HCT116 (cell line): ENCODE data around the gene ADAMTS9. TPM values are rescaled to one million over a fixed set of nuclear protein-coding genes. Genes with fewer than 3 reads are reported as not detected.

Experiments
- ATAC-seq: fragments of 200-7000 bp; cut with Tn5 transposase; 2 replicates; pipeline ENCODE4 v1.9.1; 2020; ENCODE audit warnings: mild to moderate bottlenecking, moderate library complexity
- BruUV-seq: library from RNA; stranded (reverse); fragments of 400-500 nt; replicated peaks from 2 replicates; lab custom pipeline; 2021; lab: Mats Ljungman, UMichigan
- CTCF ChIA-PET: fragments of 300-600 bp; sonication (Branson Sonifier 250); formaldehyde crosslinking; loops from one replicate; lab custom pipeline; 2021; ENCODE audit warnings: antibody characterized with exemption; lab: Charles Lee
- POLR2A ChIA-PET: fragments of 300-600, 350-600 bp; sonication (Branson Sonifier 250); formaldehyde crosslinking; loops from one replicate; lab custom pipeline; 2021; ENCODE audit warnings: antibody characterized with exemption; lab: Charles Lee
- RAD21 ChIA-PET, 2 experiments: fragments of 300-600 bp; sonication (Branson Sonifier 250); formaldehyde crosslinking; loops; one replicate each; lab custom pipeline; 2023; ENCODE audit warnings: low total read pairs in 2 of 2; ENCODE audit not compliant: uncharacterized antibody in 2 of 2, unreplicated experiment in 2 of 2, low non-redundant PET in 1 of 2; lab: Charles Lee
- DNase-seq: peaks from one replicate; pipeline ENCODE4 v3.0.0-alpha.2; 2010; ENCODE audit warnings: low read depth, low spot score
- H2AFZ ChIP-seq: fragments of 200-600 bp; shearing (Covaris generic), sonication (generic); 2 replicates; pipeline ENCODE4 v1.6.1; 2017; ENCODE audit warnings: low read depth, mixed run types, mixed read lengths, antibody characterized with exemption, low read length; ENCODE audit not compliant: poor library complexity, severe bottlenecking
- H3K27ac ChIP-seq: 2 replicates; pipeline ENCODE4 v1.5.1; 2012; ENCODE audit warnings: low read depth, low read length
- H3K27me3 ChIP-seq: fragments of 200-600 bp; sonication (generic); 2 replicates; pipeline ENCODE4 v1.6.1; 2016; ENCODE audit warnings: mixed run types, low read length, mixed read lengths; ENCODE audit not compliant: insufficient read depth
- H3K36me3 ChIP-seq, 2 experiments: fragments of 200-500 bp in 1 of 2; fragments of 200-600 bp in 1 of 2; sonication (Bioruptor generic) in 1 of 2; sonication (generic) in 1 of 2; 2 replicates each; pipeline versions ENCODE4 v1.5.1 to v1.6.1; 2014 to 2016; ENCODE audit warnings: low read length in 2 of 2, inconsistent platforms in 1 of 2, mixed read lengths in 1 of 2, mixed run types in 1 of 2; ENCODE audit not compliant: insufficient read depth in 2 of 2, control insufficient read depth in 1 of 2
- H3K4me1 ChIP-seq, 2 experiments: fragments of 200-600 bp in 1 of 2; sonication (generic) in 1 of 2; 2 replicates each; pipeline versions ENCODE4 v1.5.1 to v1.6.1; 2012 to 2017; ENCODE audit warnings: low read length in 2 of 2, inconsistent platforms in 1 of 2, mild to moderate bottlenecking in 1 of 2, mixed read lengths in 1 of 2, mixed run types in 1 of 2, moderate library complexity in 1 of 2; ENCODE audit not compliant: insufficient read depth in 2 of 2, control insufficient read depth in 1 of 2
- H3K4me2 ChIP-seq: fragments of 200-600 bp; sonication (generic); 2 replicates; pipeline ENCODE4 v1.6.1; 2017; ENCODE audit warnings: mixed run types, low read length, mixed read lengths
- H3K4me3 ChIP-seq, 2 experiments: fragments of 200-600 bp in 1 of 2; sonication (generic) in 1 of 2; replicated peaks in 1 of 2; 2 replicates each; pipeline ENCODE4 v1.5.1; 2011 to 2016; ENCODE audit warnings: low read length in 2 of 2, control low read depth in 1 of 2, low read depth in 1 of 2, mild to moderate bottlenecking in 1 of 2, mixed read lengths in 1 of 2, mixed run types in 1 of 2
- H3K79me2 ChIP-seq: fragments of 200-600 bp; sonication (generic); 2 replicates; pipeline ENCODE4 v1.6.1; 2017; ENCODE audit warnings: mild to moderate bottlenecking, mixed run types, low read length, moderate library complexity, mixed read lengths; ENCODE audit not compliant: insufficient read depth
- H3K9ac ChIP-seq: fragments of 200-600 bp; sonication (generic); 2 replicates; pipeline ENCODE4 v1.6.1; 2016; ENCODE audit warnings: low read length, mixed read lengths
- H3K9me2 ChIP-seq: fragments of 200-600 bp; sonication (generic), shearing (Covaris generic); 2 replicates; pipeline ENCODE4 v1.6.1; 2017; ENCODE audit warnings: mixed run types, mild to moderate bottlenecking, moderate library complexity; ENCODE audit not compliant: insufficient read depth
- H3K9me3 ChIP-seq, 2 experiments: fragments of 200-500 bp in 1 of 2; fragments of 200-600 bp in 1 of 2; sonication (Bioruptor generic) in 1 of 2; sonication (generic) in 1 of 2; 2 replicates each; pipeline ENCODE4 v1.6.1; 2014 to 2017; ENCODE audit warnings: low read length in 2 of 2, mixed read lengths in 2 of 2, inconsistent platforms in 1 of 2, low read depth in 1 of 2, mild to moderate bottlenecking in 1 of 2, mixed run types in 1 of 2, moderate library complexity in 1 of 2; ENCODE audit not compliant: control insufficient read depth in 1 of 2, insufficient read depth in 1 of 2
- H4K20me1 ChIP-seq: fragments of 200-600 bp; sonication (generic), shearing (Covaris generic); 2 replicates; pipeline ENCODE4 v1.6.1; 2017; ENCODE audit warnings: mixed run types, mild to moderate bottlenecking, moderate library complexity; ENCODE audit not compliant: insufficient read depth
- CEBPB ChIP-seq: IDR thresholded peaks from 2 replicates; pipeline ENCODE4 v1.6.1; 2012; ENCODE audit warnings: low read depth
- EZH2 ChIP-seq: fragments of 200-600 bp; sonication (generic); IDR thresholded peaks from 2 replicates; pipeline ENCODE4 v1.6.1; 2017; ENCODE audit warnings: antibody characterized with exemption, mixed run types
- EZH2phosphoT487 ChIP-seq: fragments of 200-600 bp; IDR thresholded peaks from 2 replicates; pipeline ENCODE4 v1.6.1; 2018; ENCODE audit warnings: antibody characterized with exemption, borderline replicate concordance
- FOSL1 ChIP-seq: IDR thresholded peaks from 2 replicates; pipeline ENCODE4 v1.6.1; 2012; ENCODE audit warnings: low read depth
- JUND ChIP-seq: IDR thresholded peaks from 2 replicates; pipeline ENCODE4 v1.6.1; 2012
- POLR2AphosphoS5 ChIP-seq: IDR thresholded peaks from 2 replicates; pipeline ENCODE4 v1.6.1; 2011; ENCODE audit warnings: mild to moderate bottlenecking, low read depth, low read length, moderate library complexity
- RAD21 ChIP-seq: IDR thresholded peaks from 2 replicates; pipeline ENCODE4 v1.6.1; 2012; ENCODE audit warnings: low read depth, mild to moderate bottlenecking
- SP1 ChIP-seq: IDR thresholded peaks from 2 replicates; pipeline ENCODE4 v1.6.1; 2012; ENCODE audit warnings: low read depth
- SRF ChIP-seq: IDR thresholded peaks from 2 replicates; pipeline ENCODE4 v1.6.1; 2012; ENCODE audit warnings: low read depth
- TCF7L2 ChIP-seq: IDR thresholded peaks from 2 replicates; pipeline ENCODE4 v1.7.0; 2011; ENCODE audit warnings: borderline replicate concordance, inconsistent platforms; ENCODE audit not compliant: insufficient read depth, insufficient read length; ENCODE audit errors: extremely low read depth
- YY1 ChIP-seq: IDR thresholded peaks from 2 replicates; pipeline ENCODE4 v1.6.1; 2011; ENCODE audit warnings: low read length, low read depth, moderate library complexity, mild to moderate bottlenecking; ENCODE audit not compliant: insufficient replicate concordance; ENCODE audit errors: extremely low read depth
- ZBTB33 ChIP-seq: IDR thresholded peaks from 2 replicates; pipeline ENCODE4 v1.6.1; 2011; ENCODE audit warnings: mild to moderate bottlenecking, low read length, moderate library complexity; ENCODE audit not compliant: insufficient replicate concordance; ENCODE audit errors: extremely low read depth
- ZFX ChIP-seq: fragments of 450-650 bp; IDR thresholded peaks from 2 replicates; pipeline ENCODE4 v1.6.1; 2017
- ZNF274 ChIP-seq: fragments of 200-500 bp; sonication (Bioruptor generic); IDR thresholded peaks from 2 replicates; pipeline ENCODE4 v1.6.1; 2014; ENCODE audit warnings: mild to moderate bottlenecking, low read depth, low read length, inconsistent platforms
- intact Hi-C: fragments of 100-400 bp; cut with micrococcal nuclease; formaldehyde crosslinking; loops from 2 replicates; pipeline ENCODE4 v1.10.0; 2022
- total RNA-seq: library from RNA; stranded (reverse); gene quantifications from one replicate; pipeline ENCODE4 v1.2.1, GENCODE V29; 2021; ENCODE audit not compliant: unreplicated experiment

Gene ADAMTS9
- total RNA-seq, 1 experiment from 2014 or later = 0.05 TPM

- Histone ChIP-seq H3K27ac (no peak overlapping the region), H2AFZ (no peak overlapping the region), H3K79me2 (no peaks in the 10 kb centered on the region), H4K20me1 (no peaks in the 10 kb centered on the region), H3K9me3 (no peaks in the 10 kb centered on the region), H3K4me1 (no peaks in the 10 kb centered on the region), H3K4me2 (no peak overlapping the region), H3K4me3 (no peak overlapping the region), H3K27me3 (peaks cover 14% of the 10 kb centered on the region), H3K9ac (no peak overlapping the region), H3K9me2 (no peaks in the 10 kb centered on the region), H3K36me3 (no peaks in the 10 kb centered on the region)
- ChIA-PET POLR2A (no interaction called here), CTCF (no interaction called here), RAD21 (no interaction called here)
- BruUV-seq = no TSS peak
- intact Hi-C loops = no loop called here
- ATAC-seq = no peak
- no peak for DNase-seq
- TF ChIP-seq FOSL1 = no peak
- TF ChIP-seq RAD21 = no peak
- no peak for TF ChIP-seq ZNF274
- TF ChIP-seq JUND = no peak
- no peak for TF ChIP-seq ZBTB33
- no peak for TF ChIP-seq SP1
- TF ChIP-seq POLR2AphosphoS5 = no peak
- TF ChIP-seq EZH2phosphoT487 = no peak
- TF ChIP-seq SRF = no peak
- TF ChIP-seq TCF7L2 = no peak
- no peak for TF ChIP-seq CEBPB
- no peak for TF ChIP-seq EZH2
- TF ChIP-seq YY1 = no peak
- no peak for TF ChIP-seq ZFX
- TF ChIP-seq, all 23 proteins: peak for 0
These were observed 197.5 kb downstream of the ADAMTS9 start for GRCh38 chr3:64490180-64490724.
